ENCODE results near the gene ZNF536.

Gene ZNF536

GRCh38 chr19:30371960-30372824 lies at the start of gene ZNF536:
Gene ZNF536, plus strand, starts transcription at chr19:30372384. Its CDS starts 71,179 bp downstream, at chr19:30443563.
- DNase-seq (ENCODE audit: low spot score): no peak
- FAIRE-seq: no peak

GRCh38 chr19:30322641-30323320 lies 49.4 kb upstream of the ZNF536 start:
- no peak for DNase-seq (ENCODE audit: low spot score)
- no peak for FAIRE-seq

GRCh38 chr19:30323904-30324303 lies 48.3 kb upstream of the ZNF536 start:
- FAIRE-seq: no peak
- DNase-seq (ENCODE audit: low spot score): no peak

GRCh38 chr19:30324982-30325381 lies 47.2 kb upstream of the ZNF536 start:
- DNase-seq (ENCODE audit: low spot score): no peak
- FAIRE-seq: no peak

- FAIRE-seq (no peak), DNase-seq (ENCODE audit: low spot score) (no peak)
Measured at GRCh38 chr19:30325676-30326392, 46.4 kb upstream of the ZNF536 start.

GRCh38 chr19:30326393-30326710 lies 45.8 kb upstream of the ZNF536 start:
- no peak for FAIRE-seq

GRCh38 chr19:30327331-30327730 lies 44.9 kb upstream of the ZNF536 start:
- no peak for DNase-seq (ENCODE audit: low spot score)
- FAIRE-seq: no peak

More at GRCh38 chr19:30326393-30326710, 45.8 kb upstream of the ZNF536 start:
- DNase-seq (ENCODE audit: low spot score): no peak

- FAIRE-seq (no peak), DNase-seq (ENCODE audit: low spot score) (no peak)
Measured at GRCh38 chr19:30328096-30328495, 44.1 kb upstream of the ZNF536 start.

- no peak for FAIRE-seq
Measured at GRCh38 chr19:30330266-30330665, 41.9 kb upstream of the ZNF536 start.

GRCh38 chr19:30332445-30333234 lies 39.5 kb upstream of the ZNF536 start:
- DNase-seq (ENCODE audit: low spot score): no peak
- no peak for FAIRE-seq

More at GRCh38 chr19:30330266-30330665, 41.9 kb upstream of the ZNF536 start:
- DNase-seq (ENCODE audit: low spot score): no peak

- FAIRE-seq: no peak
- no peak for DNase-seq (ENCODE audit: low spot score)
Measured at GRCh38 chr19:30333291-30334065, 38.7 kb upstream of the ZNF536 start.

GRCh38 chr19:30334841-30335240 lies 37.3 kb upstream of the ZNF536 start:
- DNase-seq (ENCODE audit: low spot score) (no peak), FAIRE-seq (no peak)

GRCh38 chr19:30335306-30335886 lies 36.8 kb upstream of the ZNF536 start:
- FAIRE-seq: no peak
- DNase-seq (ENCODE audit: low spot score): no peak

GRCh38 chr19:30336290-30336689 lies 35.9 kb upstream of the ZNF536 start:
- DNase-seq (ENCODE audit: low spot score) (no peak), FAIRE-seq (no peak)

- DNase-seq (ENCODE audit: low spot score) (no peak), FAIRE-seq (no peak)
Measured at GRCh38 chr19:30338041-30338456, 34.1 kb upstream of the ZNF536 start.

- FAIRE-seq: no peak
- DNase-seq (ENCODE audit: low spot score): no peak
Measured at GRCh38 chr19:30338878-30339623, 33.1 kb upstream of the ZNF536 start.

GRCh38 chr19:30339624-30340525 lies 32.3 kb upstream of the ZNF536 start:
- DNase-seq (ENCODE audit: low spot score) (no peak), FAIRE-seq (no peak)

Data from RCC 7860 (cell line).